IMR-90 (cell line): ENCODE results near the gene OR5H15.

Experiments
- BHLHE40 ChIP-seq: fragments of 150-350 bp; IDR thresholded peaks from 2 replicates; pipeline ENCODE4 v1.6.1; 2016; ENCODE audit warnings: mild to moderate bottlenecking, low read depth, low read length
- ELK1 ChIP-seq: fragments of 150-350 bp; IDR thresholded peaks from 2 replicates; pipeline ENCODE4 v1.6.1; 2016; ENCODE audit warnings: low read depth, mild to moderate bottlenecking, low read length, moderate library complexity, borderline replicate concordance
- POLR2A ChIP-seq: IDR thresholded peaks from 2 replicates; pipeline ENCODE4 v1.6.1; 2012; ENCODE audit warnings: mild to moderate bottlenecking, low read depth, low read length
- RAD21 ChIP-seq: IDR thresholded peaks from 2 replicates; pipeline ENCODE4 v1.6.1; 2012; ENCODE audit warnings: low read length, improper control_type of control experiment
- RCOR1 ChIP-seq: IDR thresholded peaks from 2 replicates; pipeline ENCODE4 v1.6.1; 2012; ENCODE audit warnings: mild to moderate bottlenecking, low read length, improper control_type of control experiment; ENCODE audit not compliant: insufficient replicate concordance
- SMC3 ChIP-seq: fragments of 150-350 bp; IDR thresholded peaks from 2 replicates; pipeline ENCODE4 v1.6.1; 2016; ENCODE audit warnings: low read depth, mild to moderate bottlenecking, antibody characterized with exemption, low read length, moderate library complexity
- TF ChIP-seq, protein P1 (sequence below): conservative IDR thresholded peaks from 2 replicates; pipeline ENCODE4 v1.5.1; 2012; ENCODE audit warnings: mild to moderate bottlenecking, low read depth, low read length, improper control_type of control experiment
- TF ChIP-seq, protein P2 (sequence below): fragments of 150-350 bp; IDR thresholded peaks from 2 replicates; pipeline ENCODE4 v1.6.1; 2017; ENCODE audit warnings: mild to moderate bottlenecking, antibody characterized with exemption, low read length, low read depth

DNA sequence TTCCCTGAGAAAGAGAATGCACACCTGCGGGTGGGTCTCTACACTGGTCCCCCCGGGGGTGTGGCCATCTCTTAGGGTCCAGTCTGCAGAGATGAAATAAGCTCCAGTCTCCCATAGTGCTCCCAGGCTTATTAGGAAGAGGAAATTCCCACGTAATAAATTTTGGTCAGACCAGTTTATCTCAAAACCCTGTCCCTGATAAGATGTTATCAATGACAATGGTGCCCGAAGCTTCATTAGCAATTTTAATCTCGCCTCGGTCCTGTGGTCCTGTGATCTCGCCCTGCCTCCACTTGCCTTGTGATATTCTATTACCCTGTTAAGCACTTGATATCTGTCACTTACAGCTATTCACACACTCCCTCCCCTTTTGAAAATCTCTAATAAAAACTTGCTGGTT is 46.8 kb downstream of the OR5H15 start:
- TF ChIP-seq, protein P1, sequence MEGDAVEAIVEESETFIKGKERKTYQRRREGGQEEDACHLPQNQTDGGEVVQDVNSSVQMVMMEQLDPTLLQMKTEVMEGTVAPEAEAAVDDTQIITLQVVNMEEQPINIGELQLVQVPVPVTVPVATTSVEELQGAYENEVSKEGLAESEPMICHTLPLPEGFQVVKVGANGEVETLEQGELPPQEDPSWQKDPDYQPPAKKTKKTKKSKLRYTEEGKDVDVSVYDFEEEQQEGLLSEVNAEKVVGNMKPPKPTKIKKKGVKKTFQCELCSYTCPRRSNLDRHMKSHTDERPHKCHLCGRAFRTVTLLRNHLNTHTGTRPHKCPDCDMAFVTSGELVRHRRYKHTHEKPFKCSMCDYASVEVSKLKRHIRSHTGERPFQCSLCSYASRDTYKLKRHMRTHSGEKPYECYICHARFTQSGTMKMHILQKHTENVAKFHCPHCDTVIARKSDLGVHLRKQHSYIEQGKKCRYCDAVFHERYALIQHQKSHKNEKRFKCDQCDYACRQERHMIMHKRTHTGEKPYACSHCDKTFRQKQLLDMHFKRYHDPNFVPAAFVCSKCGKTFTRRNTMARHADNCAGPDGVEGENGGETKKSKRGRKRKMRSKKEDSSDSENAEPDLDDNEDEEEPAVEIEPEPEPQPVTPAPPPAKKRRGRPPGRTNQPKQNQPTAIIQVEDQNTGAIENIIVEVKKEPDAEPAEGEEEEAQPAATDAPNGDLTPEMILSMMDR = no peak
- TF ChIP-seq ELK1 (no peak), POLR2A (no peak), BHLHE40 (no peak), RAD21 (no peak), RCOR1 (no peak), SMC3 (no peak)
- TF ChIP-seq, protein P2, sequence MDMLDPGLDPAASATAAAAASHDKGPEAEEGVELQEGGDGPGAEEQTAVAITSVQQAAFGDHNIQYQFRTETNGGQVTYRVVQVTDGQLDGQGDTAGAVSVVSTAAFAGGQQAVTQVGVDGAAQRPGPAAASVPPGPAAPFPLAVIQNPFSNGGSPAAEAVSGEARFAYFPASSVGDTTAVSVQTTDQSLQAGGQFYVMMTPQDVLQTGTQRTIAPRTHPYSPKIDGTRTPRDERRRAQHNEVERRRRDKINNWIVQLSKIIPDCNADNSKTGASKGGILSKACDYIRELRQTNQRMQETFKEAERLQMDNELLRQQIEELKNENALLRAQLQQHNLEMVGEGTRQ = no peak
